NCI-H1048 (cell line): ENCODE measurements around the gene CDCA3.

Experiments
- DNase-seq: peaks from one replicate; lab custom pipeline; 2025; lab: John Stamatoyannopoulos, UW

CDCA3 gene

DNA sequence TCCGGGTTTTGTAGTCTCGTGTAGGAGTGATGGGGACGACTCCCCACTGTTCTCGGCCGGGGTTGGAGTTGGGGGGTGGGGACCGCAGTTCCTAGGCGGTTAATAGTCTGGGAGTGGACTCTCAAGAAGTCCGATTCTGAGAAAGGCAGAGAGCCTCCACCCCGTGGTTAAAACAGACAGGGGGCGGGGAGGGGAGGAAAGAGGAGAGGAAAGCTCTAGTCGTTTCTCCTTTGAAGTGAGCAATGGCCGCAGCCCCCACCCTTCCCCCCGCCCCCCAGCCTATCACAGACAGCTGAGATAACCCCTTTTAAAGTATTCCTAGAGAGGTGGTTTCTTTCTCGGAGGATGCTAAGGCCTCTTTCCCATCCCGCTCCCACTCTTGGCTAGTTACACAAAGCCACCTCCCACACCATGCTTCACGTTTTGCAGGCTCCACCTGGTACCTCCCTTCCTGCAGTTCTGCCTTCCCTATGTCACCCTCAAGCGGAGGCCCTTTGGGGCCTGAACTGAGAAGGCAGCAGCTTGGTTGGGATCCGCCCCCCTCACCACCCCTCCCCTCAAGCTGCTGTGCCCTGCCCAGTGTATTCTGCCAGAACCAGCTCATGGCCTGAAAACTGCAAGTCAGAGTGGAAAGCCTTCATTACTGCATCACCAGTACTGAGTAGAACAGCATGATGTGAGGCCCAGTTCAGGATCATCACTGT lies 1.7 kb upstream of the CDCA3 start:
- DNase-seq = no peak

DNA sequence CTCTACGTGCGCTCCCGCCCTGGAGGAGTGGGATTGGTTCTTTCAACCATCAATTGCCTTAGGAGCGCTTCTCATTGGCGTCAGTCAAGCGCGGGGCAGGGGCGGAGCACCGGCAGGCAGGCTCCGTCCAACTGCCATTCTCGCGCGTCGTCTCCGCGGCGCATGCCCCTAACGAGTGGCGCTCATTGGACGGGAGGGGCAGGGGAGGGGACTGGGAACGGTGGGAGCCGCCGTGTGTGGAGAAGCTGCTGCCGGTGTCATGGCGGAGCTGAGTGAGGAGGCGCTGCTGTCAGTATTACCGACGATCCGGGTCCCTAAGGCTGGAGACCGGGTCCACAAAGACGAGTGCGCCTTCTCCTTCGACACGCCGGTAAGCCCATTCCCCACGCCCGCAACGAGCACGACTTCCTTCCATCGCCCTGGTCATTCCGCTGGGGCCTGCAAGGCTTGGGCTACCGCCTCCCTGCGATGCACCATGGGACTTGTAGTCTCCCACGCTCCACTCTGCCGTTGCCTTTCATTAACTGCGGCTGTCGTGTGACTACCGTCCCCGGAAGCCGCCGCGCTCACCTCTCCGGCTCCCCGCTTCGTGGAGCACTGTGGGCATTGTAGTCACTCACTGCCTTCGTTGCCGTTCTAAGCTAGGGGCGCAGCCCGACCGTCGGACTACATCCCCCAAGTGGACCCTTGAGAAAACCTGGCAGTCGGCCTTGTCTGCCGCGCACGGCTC lies 1.0 kb upstream of the CDCA3 start, which contains the start of gene USP5:
TSS of gene USP5 (plus strand) at position 230 of the 730 bp plus-strand sequence. CDS start at position 260, 30 bp downstream.
- peak; percentile 97 for DNase-seq

DNA sequence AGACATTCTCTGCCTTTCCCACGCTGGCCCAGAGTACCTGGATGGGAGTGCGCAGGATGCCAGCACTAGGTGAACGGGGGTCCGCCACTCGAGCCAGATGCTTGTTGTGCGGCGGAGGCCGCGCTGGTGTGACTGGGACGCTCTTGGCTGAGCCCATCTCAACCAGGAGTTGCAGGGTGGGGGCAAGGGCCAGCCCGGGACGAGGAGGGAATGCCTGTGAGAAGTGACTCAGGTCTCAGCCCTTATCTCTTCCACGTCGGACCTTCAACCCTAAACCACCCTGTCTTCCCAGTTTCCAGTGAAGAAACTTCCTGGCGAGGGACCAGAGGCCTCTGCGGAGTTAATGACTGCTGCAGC lies 312 bp downstream of the CDCA3 start:
- no peak for DNase-seq

DNA sequence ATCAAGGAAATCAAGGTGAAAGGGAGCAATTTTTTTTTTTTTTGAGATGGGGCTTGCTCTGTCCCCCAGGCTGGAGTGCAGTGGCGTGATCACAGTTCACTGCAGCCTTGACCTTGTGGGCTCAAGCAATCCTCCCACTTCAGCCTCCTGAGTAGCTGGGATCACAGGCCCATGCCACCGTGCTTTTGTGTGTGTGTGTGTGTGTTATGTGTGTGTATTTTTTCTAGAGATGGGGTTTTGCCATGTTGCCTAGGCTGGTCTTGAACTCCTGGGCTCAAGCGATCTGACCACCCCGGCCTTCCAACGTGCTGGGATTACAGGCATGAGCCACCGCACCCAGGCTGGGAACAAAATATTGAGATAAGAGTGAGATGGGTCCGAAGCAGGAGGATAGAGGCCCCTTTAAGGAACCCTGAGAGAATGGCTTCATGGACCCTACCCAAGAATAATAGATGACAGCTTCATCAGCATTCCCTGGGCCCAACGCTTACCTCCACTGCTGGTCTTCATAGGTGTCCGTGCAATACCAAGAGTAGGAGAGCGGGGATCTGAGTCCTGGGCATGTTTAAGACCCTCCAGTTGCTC lies 1.0 kb downstream of the CDCA3 start:
- no peak for DNase-seq

DNA sequence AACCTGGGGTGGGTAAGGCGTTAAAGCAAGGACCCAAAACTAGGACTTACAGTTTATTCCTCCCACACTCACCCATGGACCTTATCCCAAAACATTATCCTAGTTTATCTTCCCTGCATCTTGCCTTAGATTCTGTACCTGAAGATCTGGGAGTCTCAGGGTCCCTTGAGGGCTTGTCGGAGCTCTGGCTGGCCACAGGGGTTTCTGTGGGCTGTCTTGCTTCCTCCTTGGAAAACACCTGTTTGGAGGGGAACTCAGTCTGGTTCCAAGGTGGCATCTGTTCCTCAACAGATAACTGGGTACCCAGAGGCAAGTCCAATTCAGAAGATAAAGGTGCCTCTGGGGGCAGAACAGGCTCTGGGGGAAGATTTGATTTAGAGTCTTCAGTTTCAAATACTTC lies 1.7 kb downstream of the CDCA3 start:
- DNase-seq = no peak

DNA sequence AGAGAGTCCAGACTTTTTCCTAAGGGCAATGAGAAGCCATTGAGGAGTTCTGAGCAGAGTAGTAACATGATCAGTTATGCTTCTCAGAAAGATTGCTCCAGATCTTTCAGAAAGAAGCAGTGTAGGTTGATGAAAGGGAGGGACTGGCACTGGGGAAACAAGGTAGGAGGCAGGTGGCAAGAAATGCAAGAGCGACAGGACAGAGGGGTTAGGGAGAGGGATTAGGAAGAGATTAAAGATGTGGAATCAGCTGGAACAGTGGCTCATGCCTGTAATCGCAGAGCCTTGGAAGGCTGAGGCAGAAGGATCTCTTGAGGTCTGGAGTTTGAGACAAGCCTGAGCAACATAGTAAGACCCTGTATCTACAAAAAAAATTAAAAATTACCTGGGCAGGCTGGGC lies 3.4 kb downstream of the CDCA3 start:
- no peak for DNase-seq

DNA sequence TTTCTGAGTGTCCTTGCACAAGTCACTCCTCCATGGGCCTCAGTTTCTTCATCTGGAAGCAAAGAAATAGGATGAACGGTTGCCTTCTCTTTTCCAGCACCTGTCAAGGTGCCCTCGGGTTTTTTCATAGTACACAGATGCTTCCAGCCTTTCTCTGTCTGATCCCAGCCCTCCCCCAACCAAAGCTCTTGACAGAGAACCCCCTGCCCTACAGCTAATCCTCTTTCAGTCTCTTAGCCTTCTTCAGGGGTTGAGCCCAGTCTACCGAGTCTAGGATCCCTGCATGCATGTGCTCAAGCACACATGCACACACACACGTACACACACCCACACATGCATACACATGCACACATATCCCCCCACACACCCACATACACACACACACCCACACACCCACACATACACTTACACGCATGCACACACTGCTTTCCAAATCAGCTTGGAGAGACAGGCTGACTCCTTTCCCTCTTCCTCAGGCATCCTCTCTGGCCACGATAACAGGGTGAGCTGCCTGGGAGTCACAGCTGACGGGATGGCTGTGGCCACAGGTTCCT lies 4.7 kb downstream of the CDCA3 start:
- no peak for DNase-seq

DNA sequence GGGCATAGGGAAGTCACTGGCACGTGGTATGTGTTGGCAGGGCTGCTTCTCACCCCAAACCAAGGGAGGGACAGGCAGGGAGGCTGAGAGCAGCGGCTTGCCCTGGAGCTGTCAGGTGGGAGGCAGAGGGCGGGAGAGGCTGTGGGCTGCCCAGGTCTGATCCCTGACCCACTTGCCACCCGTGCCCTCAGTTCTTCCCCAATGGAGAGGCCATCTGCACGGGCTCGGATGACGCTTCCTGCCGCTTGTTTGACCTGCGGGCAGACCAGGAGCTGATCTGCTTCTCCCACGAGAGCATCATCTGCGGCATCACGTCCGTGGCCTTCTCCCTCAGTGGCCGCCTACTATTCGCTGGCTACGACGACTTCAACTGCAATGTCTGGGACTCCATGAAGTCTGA lies 5.7 kb downstream of the CDCA3 start:
- no peak for DNase-seq

DNA sequence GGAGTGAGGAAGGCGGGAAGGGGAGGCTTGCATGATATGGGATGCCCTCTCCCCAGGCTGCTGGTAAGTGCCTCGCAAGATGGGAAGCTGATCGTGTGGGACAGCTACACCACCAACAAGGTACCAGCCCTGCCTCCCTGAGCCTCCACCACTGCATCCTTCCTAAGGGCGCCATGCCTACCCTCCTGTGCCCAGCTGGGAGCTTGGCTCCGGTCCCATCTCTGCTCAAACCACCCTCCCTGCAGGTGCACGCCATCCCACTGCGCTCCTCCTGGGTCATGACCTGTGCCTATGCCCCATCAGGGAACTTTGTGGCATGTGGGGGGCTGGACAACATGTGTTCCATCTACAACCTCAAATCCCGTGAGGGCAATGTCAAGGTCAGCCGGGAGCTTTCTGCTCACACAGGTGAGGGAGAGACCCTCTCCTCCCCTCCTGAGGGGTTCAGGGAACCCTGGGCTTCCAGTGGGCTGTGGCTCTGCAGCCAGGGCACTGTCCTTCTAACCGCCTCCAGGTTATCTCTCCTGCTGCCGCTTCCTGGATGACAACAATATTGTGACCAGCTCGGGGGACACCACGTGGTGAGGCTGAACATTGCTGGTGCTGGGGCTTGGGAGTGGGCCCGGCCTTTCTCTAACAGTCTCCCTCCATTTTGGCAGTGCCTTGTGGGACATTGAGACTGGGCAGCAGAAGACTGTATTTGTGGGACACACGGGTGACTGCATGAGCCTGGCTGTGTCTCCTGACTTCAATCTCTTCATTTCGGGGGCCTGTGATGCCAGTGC lies 7.8 kb downstream of the CDCA3 start:
- DNase-seq = no peak

DNA sequence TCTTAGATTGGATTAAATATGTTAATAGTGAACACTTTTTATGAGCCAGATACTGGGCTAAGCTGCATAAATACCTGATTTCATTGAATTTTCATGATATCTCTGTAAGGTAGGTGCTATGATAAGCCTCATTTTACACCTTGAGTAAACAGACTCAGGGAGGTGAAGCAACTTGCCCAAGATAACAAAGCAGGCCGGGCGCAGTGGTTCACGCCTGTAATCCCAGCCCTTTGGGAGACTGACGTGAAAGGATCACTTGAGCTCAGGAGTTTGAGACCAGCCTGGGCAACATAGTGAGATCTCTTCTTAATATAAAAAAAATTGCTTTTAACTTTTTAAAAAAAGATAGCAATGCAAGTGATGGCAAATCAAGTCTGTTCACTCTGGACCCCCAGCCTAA lies 9.0 kb downstream of the CDCA3 start:
- no peak for DNase-seq

DNA sequence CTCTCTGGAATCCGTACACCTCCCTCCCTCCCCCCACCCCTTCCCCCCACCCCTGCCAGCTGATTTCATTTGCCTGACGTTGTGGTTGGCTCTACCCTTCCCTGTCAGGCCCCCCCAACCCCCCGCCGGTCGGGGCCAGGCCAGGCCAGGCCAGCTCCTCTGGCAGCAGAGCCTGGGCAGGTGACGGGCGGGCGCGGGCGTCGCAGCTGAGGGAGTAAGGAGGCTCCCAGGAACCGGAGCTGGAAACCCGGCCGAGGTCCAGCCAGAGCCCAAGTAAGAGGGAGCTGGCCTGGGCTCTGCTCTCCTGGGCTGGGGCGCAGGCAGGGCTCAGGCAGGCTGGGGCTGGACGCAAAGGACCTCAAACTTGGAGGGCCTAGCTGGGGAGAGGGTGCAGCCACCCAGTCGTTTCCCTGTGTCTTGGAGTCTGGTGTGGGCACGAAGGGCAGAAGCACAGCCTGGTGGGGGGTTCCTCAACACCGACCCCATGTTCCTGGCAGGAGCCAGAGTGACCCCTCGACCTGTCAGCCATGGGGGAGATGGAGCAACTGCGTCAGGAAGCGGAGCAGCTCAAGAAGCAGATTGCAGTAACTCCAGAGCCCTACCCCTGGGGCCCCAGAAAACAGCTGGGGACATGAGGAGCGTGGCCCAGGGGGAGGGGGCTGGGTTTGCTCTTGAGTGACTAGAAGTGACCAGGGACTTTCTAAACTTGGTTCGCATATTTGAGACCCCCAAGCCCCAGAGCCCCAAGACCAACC lies 10.1 kb downstream of the CDCA3 start, which contains the start of gene GNB3:
TSS of gene GNB3 (plus strand) at position 165 of the 755 bp plus-strand sequence. CDS start at position 528, 363 bp downstream.
- DNase-seq = no peak

DNA sequence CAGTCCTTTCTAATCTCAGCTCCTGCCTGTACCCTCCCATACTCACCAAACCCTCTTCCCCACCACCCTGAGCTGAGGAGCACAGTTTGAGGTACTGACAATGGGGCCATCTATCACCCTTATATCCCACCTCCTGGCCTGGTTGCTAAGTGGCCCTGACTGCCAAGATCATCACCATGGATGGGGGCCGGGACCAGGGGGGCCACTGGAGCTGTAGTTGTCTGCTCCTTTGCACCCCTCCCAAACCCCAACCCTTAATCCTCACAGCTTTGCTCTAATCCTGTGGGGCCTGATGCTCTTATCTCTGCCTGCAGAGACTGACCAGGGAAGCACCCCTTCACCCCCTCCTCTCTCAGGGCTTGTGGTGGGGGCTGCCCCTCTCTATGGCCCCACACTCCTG lies 10.8 kb downstream of the CDCA3 start:
- no peak for DNase-seq

DNA sequence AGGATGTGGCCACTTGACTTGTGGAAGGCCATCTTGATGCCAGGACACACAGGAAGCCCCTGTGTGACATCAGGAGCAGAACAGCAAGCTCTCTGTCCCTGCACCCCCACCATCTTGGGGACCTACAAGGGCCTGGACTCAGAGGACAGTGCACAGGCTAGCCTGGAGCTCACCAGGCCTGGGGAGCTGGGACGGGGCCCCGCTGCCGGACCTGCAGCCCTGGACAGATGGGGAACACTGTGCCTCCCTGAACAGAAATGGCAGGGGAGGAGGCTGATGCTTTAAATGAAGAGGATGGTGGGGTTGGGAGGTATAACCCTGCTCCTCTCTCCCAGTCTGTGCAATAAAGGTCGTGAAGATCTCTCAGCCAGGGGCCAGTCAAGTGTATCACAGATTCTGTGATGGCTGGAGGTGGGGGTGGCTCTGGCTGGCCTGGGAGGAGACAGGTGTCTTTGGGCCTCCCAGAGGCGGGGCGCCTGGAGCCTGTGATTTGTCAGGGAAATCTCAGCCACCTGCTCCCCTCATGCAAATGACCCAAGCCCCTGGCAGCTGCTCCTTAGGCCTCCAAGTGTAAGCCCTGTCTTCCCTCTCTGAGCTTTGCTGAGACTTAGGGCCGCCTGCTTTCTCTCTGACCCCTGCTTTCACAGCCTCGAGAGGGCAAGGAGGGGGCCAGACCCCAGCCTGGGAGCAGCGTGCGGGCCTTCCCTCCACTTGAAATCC lies 11.4 kb downstream of the CDCA3 start:
- DNase-seq = no peak

DNA sequence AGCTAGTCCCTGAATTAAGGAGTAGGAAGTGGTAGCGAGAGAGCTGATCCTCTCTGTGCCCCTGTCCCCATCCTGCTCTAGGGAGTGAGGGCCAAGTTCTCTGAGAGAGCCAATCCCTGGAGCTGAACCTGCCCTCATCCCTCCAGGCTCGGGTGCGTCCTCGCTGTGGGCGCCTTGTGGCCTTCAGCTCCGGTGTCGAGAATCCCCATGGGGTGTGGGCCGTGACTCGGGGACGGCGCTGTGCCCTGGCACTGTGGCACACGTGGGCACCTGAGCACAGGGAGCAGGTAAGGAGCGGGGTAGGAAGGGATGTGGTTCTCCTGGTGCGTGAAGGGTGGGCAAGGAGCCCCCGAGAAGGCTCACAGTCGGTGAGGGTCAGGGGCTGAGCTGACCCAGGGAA lies 12.2 kb downstream of the CDCA3 start:
- DNase-seq = no peak

DNA sequence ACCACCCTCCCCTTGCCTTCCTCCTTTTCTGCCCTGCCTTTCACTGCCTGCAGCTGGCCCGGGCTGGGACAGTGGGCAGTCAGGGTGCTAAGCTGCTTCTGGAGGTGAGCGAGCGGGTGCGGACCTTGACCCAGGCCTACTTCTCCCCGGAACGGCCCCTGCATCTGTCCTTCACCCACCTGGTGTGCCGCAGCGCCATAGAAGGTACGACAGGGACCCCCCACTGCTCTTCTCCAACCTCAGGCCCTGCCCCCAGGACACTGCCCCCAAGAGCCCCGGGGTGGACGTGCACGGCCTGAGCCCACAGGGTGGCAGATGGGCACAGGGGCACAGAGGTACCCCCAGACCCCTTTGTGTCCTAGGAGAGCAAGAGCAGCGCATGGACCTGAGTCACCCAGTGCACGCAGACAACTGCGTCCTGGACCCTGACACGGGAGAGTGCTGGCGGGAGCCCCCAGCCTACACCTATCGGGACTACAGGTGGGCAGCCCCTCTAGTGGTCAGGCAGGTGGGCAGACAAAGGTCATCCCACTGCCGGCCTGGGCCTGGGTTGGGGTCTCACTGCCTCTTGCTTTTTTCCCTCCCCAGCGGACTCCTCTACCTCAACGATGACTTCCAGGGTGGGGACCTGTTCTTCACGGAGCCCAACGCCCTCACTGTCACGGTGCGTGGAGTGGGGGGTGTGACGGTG lies 13.6 kb downstream of the CDCA3 start:
- DNase-seq = no peak

DNA sequence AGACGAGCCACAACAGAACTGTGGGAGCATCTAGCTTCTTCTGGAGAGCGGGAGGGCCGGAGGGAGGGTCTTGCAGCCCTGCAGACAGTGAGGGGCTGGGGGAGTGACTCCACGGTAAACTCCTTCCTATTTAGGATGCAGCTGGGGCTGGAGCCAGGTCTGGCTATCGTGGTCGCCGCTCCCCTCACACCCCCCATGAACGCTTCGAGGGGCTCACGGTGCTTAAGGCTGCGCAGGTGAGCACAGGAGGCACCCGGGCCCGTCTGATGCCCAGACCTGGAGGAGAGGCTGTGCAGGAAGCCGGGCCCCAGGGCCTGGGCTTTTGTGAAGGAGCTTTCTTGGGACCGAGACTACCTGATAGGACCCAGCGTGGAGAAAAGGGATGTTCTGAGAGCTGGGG lies 14.2 kb downstream of the CDCA3 start:
- no peak for DNase-seq

DNA sequence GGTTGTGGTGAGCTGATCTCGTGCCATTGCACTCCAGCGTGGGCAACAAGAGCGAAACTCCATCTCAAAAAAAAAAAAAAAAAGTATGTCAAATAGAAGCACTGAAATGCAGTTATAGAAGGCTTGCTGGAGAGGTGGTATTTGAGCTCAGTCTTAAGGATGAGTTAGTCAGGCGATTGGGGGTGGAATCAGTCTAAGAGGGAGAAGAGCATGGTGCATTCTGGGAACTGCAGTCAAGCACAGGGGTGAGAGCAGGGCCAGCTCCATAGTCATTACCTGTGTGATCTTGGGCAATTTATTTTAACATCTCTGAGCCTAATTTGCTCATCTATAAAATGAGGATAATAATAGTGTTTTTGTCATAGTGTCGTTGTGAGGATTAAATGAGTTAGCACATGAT lies 16.2 kb downstream of the CDCA3 start:
- no peak for DNase-seq

DNA sequence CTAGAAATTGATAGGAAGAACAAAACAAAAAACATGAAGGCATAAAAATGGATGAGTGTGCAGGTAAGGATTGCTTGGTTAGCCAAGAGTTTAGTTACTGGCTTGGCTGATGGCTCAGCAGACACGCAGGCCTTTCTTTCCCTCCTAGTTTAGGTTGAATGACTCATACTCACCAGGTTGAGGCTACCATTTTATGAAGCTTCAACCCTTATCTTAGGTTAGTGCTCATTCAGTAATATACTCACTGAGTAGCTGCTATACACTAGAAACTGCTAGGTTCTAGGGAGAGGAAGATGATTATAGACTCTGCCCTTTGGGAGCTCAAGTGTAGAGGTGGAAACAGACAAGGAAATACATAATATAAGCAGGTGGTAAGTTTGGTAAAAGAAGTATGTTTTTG lies 16.8 kb downstream of the CDCA3 start:
- no peak for DNase-seq

DNA sequence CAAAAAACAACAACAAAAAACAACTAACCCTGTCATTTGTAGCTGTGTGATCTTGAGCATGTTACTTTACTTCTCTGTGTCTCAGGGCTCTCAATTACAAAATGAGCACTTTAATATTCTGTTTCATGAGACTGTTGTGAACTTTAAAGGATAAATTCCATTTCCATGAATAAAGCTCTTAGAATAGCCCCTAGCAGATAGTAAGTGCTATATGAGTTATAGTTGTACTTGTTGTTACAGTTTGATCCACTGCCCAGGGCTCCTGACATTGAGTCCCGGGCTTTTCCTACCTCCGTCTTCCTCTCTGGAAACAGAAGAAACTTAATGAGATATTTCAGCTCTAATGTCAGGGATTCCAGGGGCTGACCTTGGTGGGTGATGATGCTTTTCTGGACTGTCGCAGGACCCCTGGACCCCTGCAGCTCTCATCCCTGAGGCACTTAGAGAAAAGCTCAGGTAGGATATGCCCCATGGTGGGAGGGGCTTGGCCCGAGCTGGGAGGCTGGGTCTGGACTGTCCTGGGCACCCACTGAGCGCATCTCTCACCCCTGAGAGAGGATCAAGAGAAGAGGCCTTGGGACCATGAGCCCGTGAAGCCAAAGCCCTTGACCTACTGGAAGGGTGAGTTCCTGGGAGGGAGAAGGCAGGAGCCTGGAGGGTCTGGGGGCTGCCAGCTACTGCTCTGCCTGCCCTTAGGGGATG lies 17.7 kb downstream of the CDCA3 start:
- DNase-seq = no peak

DNA sequence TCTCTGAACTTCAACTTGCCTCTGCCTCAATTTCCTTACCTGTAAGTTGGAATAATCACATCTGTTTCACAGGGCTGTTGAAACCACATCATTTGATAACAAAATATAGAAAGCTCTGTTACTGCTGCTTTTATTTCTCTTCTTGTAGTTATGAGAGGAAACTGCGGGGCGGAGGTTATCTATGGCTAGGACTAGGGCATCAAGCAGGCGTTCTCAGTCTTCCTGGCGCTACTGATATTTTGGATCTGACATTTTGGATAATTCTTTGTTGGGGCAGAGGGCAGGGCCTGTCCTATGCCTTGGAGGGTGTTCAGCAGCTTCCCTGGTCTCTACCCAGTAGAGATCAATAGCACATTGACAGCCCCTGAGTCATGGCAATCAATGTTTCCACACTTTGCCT lies 19.0 kb downstream of the CDCA3 start:
- no peak for DNase-seq
